GM12891 (cell line): Measurements from ENCODE around the gene STIL.

Experiments used
- POLR2A ChIP-seq: IDR thresholded peaks from 2 replicates; pipeline ENCODE4 v1.6.1; 2011; ENCODE audit warnings: low read depth, low read length, control low read depth
- POLR2AphosphoS5 ChIP-seq: IDR thresholded peaks from 2 replicates; pipeline ENCODE4 v1.6.1; 2011; ENCODE audit warnings: low read depth, low read length, control low read depth

DNA sequence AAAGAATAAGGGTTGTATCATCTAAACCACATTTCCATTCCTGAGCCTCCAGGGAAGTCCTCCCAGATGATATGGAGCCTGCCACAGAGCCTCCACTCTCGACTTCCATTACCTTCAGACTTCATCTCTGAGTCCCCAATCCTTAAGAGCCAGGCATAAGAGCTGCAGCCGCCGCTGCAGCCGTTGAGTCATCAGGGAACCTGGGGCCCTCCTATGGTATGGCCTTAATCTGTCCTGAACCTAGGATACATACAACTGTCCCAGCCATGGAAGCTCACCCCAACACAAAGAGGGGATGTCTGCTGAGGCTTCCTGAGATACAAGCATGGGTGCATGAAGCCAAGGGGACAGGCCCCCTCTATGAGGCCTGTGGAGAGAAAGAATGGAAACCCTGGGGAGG lies 98.2 kb downstream of the STIL start:
- TF ChIP-seq POLR2A, result no peak
- TF ChIP-seq POLR2AphosphoS5, result no peak
